LNCAP (cell line): ENCODE results near the gene EPAS1.

Experiments
- CTCF ChIP-seq: fragments of 450-650 bp; IDR thresholded peaks from 2 replicates; pipeline ENCODE4 v1.5.1; 2017; ENCODE audit warnings: mild to moderate bottlenecking

The EPAS1 gene

GRCh38 chr2:46296840-46297545 is at the start of gene EPAS1:
Gene EPAS1, plus strand, starts transcription at chr2:46297407. Its CDS starts 505 bp downstream, at chr2:46297912.
- TF ChIP-seq CTCF, result no peak

GRCh38 chr2:46248171-46248570 is 49.0 kb upstream of the EPAS1 start:
- no peak for TF ChIP-seq CTCF

GRCh38 chr2:46249654-46250053 is 47.6 kb upstream of the EPAS1 start:
- no peak for TF ChIP-seq CTCF

DNA sequence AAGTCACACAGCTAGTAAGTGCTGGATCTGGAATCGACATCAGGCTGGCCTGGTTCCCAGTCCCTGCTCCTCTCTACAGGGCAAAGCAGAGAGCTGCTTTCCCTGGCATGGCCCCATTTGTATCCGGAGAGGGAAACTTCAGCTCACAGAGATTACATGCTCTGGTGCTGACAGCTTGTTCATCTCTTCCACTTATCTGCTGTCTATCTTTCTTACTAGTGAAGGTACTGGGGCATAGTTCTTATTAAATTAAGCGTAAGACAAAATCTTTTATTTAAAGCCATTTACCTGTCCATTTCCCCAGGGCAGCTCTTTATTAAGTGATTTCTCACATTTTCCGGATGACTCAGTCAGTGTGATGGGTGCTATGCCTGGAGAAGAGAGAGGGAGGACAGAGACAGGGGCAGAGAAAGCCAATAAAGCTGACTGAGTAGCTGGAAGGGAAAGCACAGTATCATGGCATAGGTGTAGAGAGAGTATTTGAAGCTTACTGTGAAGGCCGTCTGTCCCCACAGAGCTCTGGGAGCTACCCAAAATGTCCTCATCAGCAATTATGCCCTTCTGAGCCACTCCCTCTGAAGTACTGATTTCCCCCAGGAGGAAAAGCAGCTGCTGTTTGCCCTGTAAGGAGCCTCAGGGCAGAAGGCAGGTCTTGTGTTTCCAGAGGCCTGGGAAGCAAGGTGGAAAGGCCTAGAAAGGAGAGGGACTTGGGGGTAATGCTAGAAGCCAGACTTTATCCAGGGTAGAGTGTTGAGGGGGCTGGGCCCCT is 44.1 kb upstream of the EPAS1 start:
- TF ChIP-seq CTCF, result no peak

DNA sequence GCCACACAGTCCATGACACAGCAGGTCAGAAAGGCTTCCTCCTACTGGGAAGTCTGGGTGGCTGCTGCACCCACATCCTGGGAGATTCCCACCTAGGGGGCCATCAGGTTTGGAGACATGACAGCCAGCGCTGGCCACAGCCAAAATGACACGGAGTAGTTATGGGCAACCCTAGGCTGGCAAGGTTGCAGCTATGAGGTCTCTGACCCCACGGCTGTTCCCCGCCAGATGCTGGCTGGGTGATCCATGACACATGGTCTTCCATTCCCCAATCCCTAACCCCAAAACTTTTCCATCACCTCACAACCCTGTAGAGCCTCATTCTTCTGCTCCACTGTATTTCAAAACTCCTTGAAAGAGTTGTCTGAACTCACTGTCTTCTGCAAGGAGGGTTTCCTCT is 42.7 kb upstream of the EPAS1 start:
- TF ChIP-seq CTCF, result no peak

- no peak for TF ChIP-seq CTCF
Measured at GRCh38 chr2:46256563-46257142, 40.6 kb upstream of the EPAS1 start.

DNA sequence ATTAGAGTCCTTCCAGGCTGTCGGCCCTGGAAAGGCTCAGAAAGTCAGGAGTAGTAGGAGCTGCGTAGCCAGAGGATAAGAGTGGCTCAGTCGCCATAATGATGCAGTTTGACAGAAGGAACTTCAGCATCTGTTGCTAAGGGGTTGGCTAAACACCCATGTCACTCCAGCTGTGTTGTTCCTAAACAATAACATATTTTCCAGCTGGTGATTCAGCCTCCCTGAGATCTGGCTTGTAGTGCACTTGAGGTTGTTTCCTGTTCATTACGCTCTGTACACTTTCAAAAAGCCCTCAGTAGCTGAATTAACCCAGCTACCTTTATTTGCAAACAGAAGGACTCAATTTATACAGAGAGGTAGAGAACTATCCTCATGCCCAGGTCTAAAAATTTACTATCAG is 39.7 kb upstream of the EPAS1 start:
- no peak for TF ChIP-seq CTCF
